Measurements from ENCODE around the gene TTN.

DNA sequence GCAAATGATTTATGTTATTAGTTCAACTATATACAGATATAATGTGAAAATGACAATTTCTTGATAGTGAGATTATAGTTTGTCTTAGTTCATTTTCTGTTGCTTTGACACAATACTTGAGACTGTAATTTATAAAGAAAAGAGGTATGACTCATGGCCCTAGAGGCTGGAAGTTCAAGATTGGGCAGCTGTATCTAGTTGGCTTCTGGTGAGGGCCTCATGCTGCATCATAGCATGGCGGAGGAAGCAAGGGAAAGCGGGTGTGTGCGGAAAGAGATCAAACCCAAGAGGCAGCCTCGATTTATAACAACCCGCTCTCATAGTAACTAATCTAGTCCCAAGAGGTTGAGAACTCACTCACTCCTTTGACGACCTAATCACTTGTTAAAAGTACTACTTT is 315.6 kb downstream of the TTN start:
- TF ChIP-seq, protein P1, sequence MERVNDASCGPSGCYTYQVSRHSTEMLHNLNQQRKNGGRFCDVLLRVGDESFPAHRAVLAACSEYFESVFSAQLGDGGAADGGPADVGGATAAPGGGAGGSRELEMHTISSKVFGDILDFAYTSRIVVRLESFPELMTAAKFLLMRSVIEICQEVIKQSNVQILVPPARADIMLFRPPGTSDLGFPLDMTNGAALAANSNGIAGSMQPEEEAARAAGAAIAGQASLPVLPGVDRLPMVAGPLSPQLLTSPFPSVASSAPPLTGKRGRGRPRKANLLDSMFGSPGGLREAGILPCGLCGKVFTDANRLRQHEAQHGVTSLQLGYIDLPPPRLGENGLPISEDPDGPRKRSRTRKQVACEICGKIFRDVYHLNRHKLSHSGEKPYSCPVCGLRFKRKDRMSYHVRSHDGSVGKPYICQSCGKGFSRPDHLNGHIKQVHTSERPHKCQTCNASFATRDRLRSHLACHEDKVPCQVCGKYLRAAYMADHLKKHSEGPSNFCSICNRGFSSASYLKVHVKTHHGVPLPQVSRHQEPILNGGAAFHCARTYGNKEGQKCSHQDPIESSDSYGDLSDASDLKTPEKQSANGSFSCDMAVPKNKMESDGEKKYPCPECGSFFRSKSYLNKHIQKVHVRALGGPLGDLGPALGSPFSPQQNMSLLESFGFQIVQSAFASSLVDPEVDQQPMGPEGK (CRISPR knock-in tag; IDR thresholded peaks at IDR 0.05; ENCODE audit: borderline replicate concordance), result no peak
- TF ChIP-seq CSDC2 (CRISPR knock-in tag; IDR thresholded peaks at IDR 0.05), result no peak
- TF ChIP-seq, protein P2, sequence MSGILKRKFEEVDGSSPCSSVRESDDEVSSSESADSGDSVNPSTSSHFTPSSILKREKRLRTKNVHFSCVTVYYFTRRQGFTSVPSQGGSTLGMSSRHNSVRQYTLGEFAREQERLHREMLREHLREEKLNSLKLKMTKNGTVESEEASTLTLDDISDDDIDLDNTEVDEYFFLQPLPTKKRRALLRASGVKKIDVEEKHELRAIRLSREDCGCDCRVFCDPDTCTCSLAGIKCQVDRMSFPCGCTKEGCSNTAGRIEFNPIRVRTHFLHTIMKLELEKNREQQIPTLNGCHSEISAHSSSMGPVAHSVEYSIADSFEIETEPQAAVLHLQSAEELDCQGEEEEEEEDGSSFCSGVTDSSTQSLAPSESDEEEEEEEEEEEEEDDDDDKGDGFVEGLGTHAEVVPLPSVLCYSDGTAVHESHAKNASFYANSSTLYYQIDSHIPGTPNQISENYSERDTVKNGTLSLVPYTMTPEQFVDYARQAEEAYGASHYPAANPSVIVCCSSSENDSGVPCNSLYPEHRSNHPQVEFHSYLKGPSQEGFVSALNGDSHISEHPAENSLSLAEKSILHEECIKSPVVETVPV (CRISPR knock-in tag; IDR thresholded peaks at IDR 0.05), result no peak
- no peak for TF ChIP-seq ZC3H10 (CRISPR knock-in tag; IDR thresholded peaks at IDR 0.05)
- no peak for TF ChIP-seq SNAI2 (CRISPR knock-in tag; IDR thresholded peaks at IDR 0.05)
- TF ChIP-seq, protein P3, sequence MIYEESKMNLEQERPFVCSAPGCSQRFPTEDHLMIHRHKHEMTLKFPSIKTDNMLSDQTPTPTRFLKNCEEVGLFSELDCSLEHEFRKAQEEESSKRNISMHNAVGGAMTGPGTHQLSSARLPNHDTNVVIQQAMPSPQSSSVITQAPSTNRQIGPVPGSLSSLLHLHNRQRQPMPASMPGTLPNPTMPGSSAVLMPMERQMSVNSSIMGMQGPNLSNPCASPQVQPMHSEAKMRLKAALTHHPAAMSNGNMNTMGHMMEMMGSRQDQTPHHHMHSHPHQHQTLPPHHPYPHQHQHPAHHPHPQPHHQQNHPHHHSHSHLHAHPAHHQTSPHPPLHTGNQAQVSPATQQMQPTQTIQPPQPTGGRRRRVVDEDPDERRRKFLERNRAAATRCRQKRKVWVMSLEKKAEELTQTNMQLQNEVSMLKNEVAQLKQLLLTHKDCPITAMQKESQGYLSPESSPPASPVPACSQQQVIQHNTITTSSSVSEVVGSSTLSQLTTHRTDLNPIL (CRISPR knock-in tag; IDR thresholded peaks at IDR 0.05; ENCODE audit: low read depth), result no peak

Data from SK-N-SH treated with all-trans-retinoic acid at 6 μM for 48 hours (cell line).